GM18511 (cell line): Measurements from ENCODE around the gene PRM3.

Experiments
- ATAC-seq: cut with Tn5 transposase; IDR thresholded peaks from one replicate; pipeline ENCODE4 v1.9.1; 2021; ENCODE audit warnings: mild to moderate bottlenecking, moderate library complexity; ENCODE audit not compliant: unreplicated experiment

Gene PRM3

GRCh38 chr16:11272921-11273720, at the start of gene PRM3:
Gene PRM3, minus strand, starts transcription at chr16:11273629. Its CDS starts 34 bp downstream, at chr16:11273595.
- no peak for ATAC-seq

GRCh38 chr16:11322823-11323222, 49.4 kb upstream of the PRM3 start:
- no peak for ATAC-seq

DNA sequence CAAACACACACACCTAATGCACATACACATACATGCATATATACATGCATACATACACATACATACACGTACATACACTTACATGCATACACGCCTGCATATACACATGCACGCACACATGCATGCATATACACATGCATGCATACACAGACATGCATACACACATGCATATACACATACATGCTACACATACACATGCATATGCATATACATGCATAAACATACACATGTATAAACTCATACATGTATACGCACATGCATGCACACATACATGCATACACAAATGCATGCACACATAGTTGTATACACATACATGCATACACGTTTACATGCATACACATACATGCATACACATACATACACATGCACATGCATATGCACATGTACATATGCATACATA, 48.2 kb upstream of the PRM3 start:
- ATAC-seq: no peak

DNA sequence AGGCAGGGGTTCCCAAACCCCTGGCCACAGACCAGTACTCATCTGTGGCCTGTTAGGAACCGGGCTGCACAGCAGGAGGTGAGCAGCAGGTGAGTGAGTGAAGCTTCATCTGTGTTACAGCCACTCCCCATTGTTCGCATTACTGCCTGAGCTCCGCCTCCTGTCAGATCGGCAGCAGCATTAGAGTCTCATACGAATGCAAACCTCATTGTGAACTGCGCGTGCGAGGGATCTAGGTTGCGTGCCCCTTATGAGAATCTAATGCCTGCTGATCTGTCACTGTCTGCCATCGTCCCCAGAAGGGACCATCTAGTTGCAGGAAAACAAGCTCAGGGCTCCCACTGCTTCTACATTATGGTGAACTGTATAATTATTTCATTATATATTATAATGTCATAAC, 46.7 kb upstream of the PRM3 start:
- no peak for ATAC-seq

DNA sequence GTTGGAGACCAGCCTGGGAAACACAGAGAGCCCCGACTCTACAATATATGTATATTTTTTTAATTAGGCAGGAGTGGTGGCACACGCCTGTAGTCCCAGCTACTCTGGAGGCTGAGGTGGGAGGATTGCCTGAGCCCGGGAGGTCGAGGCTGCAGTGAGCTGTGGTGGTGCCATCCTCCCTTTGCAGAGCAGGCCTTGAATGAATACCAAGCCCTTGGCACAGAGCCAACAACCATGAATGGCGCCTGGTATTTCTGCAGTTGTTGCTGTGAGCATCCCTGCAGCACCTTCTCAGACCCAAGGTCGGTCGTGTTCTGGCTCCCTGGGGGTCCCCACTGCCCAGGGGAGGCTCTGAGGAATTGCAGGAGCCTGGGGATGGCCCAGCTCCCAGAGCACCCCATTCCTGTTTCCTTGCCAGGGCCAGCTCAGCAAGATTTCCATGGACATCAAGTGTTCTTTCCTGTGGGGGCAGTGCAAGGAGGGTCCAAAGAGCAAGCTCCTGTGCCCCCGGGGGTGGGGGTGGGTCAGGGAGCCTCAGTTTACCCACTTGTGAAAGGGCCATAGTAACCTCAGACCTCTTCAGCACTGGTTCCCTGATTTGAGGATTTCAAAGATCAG, 46.2 kb upstream of the PRM3 start:
- ATAC-seq: no peak

DNA sequence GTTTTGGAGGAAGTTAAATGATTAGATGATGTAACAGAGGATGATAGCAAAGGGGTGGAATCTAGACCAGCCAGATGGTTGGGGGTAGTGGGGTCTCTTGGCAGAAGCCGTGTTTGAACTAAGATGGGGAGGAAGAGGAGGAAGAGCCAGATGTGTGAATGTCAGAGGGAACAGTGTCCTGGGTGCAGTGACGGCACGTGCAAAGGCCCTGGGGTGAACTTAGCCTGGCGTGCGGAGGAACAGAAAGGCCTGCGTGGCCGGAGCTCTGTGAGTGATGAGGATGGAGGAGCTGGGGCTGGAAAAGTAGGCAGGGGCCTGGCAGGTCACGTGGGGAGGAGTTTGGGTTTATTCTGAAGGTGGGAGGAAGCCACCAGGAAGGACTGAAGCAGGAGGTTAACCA, 45.4 kb upstream of the PRM3 start:
- ATAC-seq: no peak

DNA sequence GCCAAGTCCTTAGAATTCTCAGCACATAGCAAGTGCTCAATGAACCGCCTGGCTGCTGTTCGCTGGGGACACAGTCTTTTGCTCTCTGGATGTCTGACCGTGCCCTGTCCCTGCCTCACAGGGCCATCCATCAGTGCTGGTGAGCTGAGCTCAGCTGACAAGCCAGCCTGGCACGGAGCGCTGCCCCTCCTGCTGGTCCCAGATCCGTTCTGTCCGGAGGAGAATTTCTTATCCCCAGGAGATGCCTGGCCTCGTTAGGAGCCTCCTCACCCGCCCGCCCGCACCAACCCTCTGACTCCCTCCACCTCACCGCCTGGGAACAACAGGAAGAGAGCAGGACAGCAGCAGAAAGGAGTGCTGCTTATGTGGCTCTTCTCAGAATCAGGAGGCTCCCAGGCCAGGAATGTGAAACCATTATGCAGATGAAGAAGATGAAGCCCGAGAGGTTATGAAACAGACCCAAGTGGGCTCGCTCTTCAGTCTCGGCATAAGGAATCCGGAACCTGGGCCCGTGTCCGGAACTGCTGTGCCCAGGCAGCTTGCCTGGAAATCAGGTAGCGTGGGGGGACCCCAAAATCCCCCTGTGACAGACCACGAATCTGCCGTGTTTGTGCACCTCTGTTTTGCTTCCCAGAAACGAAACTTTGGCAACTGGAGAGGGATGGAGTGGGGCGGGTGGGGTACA, 43.0 kb upstream of the PRM3 start:
- ATAC-seq: no peak

GRCh38 chr16:11315510-11315909, 42.1 kb upstream of the PRM3 start:
- ATAC-seq: no peak

DNA sequence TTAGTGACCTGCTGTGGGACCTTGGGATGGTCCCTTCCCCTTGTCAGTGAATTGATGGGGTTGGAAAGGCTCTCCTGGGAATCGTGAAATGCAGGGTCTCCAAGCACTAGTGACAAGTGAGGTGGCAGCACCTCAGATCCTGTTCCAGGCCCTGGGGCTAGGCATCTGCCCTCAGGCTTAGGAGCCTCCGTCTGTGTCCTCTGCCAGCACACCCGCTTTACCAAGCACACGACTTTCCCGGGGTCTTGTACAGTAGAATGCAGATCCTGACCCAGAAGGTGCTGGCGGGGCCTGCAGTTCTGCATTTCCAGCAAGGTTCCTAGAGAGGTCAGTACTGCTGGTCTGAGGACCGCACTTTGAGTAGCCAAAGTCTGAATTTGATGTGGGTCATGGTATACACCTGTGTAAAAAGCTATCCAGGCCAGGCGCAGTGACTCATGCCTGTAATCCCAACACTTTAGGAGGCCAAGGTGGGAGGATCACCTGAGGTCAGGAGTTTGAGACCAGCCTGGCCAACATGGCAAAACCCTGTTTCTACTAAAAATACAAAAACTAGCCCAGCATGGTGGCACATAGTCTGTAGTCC, 41.0 kb upstream of the PRM3 start:
- ATAC-seq: no peak

DNA sequence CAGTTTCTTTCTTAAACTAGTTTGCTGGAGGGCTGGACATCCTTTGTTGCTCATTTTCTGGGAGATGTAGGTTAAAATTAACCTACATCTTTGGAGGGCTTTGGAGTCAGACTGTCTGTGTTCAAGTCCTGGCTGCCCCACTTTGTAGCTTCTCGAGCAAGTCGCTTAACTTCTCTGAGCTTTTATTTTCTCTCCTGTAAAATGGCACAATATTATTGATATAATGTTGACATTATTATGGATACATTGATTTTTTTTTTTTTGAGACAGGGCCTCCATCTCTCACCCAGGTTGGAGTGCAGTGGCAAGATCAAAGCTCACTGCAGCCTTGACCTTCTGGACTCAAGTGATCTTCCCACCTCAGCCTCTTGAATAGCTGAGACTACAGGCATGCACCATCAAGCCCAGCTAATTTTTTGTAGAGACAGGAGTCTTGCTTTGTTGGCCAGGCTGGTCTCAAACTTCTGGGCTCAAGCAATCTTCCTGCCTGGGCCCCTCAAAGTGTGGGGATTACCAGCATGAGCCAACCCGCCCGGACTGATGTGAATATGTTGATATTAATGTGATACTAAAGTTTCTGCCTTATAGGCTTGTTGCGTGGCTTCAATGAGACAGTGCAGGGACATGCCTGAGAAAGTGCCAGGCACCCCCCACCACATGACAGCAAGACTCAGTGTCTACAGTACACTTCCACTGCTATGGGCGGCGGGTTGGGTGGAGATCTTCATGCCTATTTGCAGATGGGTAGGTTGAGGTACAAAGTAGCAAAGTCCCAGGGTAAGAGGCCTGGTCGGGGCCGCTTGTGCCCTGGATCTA, 40.3 kb upstream of the PRM3 start:
- no peak for ATAC-seq

DNA sequence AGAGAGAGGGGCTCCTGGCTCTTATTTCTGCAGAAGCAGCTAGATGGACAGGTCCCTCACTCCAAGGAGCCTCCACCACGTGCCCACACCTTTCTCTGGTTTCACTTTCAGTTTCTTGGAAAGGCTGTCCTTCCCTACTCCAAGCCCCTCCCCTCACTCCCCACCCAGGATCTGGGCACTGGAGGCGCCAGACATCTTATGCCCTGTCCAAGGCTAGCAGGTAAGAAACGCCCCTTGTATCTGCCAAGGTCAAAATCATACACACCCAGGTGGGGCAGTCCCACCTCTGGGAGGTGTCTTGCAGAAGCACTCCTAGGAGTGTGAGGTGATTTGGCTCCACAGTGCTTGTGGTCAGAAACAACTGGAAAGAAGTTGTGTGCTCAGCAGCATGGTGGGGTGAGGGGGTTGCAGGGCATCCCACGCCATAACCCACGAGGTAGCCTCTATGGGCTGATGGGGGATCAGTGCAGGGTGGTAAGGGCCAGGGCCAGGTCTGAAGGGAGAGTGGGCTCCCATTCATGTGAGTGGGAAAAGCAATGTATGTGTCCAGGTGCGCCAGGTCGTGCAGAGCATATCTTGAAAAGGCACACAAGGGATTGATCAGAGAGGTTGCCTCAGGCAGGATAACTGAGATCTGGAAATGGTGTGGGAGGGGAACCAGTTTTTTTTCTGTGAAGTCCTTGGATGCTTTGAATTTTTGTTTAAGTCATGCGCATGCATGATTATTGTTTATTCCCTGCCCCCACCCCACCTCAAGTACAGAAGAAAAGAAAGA, 39.5 kb upstream of the PRM3 start:
- ATAC-seq: no peak

DNA sequence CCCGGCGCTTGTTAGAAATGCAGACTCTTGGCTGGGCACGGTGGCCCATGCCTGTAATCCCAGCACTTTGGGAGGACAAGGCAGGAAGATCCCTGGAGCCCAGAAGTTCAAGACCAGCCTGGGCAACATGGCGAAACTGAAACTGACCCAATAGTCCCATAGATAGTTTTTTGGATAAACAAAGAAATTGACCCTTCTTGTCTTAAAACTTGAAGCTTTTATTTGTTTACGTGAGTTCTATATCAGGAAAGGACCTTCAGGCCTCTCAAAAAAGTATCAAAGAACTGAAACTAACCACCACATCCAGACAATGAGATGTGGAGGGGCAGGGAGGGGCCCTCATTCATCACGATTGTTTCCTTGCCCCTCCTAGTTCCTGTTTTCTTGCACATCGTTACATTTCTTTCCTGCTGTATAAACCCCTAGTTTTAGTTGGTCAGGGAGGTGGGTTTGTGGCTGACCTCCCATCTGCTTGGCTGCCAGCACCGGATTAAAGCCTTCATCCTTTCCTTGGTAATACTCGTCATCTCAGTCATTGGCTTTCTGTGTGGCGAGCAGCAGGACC, 37.6 kb upstream of the PRM3 start:
- ATAC-seq: peak; percentile 34

GRCh38 chr16:11310634-11310977, 37.2 kb upstream of the PRM3 start:
- no peak for ATAC-seq

GRCh38 chr16:11309895-11310633, 36.6 kb upstream of the PRM3 start:
- ATAC-seq: peak; percentile 50

DNA sequence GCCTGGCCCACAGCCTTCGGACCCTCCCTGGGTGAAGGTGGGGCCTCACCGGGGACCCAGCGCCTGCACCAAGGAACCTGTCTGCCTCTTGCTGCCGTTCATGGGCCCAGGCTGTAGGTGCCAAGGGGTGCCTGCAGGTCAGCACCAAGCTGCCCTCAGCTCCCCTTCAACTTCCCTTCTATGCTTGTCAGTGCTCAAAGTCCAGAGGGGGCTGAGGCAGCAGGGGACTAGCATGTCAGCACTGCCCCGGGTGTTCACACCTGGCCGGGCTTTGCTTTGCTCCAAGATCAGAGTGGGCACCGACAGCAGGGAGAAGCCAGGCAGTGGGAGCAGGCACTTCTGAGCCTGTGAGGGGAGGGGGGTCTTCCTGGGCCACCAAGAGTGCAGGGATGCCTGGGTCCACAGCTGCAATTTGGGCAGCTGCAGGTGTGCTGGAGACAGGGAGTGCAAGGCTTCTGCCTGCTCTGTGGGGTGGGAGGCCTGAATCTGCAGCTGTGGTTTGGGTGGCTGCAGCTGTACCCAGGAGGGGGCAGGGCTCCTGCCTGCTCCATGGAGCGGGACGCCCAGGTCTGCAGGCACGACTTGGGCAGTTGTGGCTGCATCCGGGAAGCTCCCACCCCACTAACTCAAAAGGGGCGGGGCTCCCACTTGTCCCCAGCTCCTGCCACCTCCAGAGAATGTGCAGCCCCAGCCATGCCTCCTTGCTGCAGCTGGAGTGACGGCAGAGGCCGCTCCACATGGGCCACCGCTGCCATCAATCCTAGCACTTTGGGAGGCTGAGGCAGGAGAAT, 35.3 kb upstream of the PRM3 start:
- peak; percentile 41 for ATAC-seq

DNA sequence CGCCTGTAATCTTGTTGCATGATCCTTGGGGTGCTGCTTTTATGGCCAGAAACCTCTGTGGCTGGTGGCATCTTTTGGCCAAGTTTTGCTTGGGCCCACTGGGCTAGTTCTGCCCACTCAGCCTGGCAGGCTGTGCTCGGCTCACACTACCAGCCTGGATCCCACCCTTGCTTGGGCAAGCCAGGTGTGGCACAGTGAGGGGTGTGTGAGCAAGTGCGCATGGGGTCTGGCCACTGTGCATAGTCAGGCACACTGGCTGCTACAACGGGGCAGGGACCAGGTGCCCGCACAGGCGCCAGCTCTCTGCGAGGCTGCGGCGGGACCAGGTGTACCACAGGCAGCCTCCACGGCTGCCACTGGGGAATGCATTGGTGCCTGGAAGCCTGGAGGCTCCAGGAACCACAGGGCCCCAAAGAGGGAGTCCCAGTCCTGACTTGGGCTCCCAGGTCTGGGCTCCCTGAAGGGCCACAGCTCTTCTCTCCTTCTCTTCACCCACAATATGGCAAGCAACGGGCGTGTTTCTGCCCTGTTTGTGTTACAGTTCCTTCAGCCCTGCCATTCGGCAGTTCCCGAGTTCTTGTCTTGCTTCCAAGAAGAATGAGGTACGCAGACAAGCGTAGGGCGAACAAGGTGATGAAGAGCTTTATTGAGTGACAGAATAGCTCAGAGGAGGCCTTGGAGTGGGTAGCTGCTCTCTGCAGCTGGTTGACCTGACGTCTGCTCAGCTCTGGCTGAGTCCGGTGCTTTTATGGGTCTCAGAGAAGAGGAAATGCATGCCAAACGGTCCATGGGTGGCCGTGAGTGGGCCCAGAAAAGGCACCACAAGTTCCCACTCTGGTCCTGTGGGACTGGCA, 34.4 kb upstream of the PRM3 start:
- ATAC-seq: no peak

DNA sequence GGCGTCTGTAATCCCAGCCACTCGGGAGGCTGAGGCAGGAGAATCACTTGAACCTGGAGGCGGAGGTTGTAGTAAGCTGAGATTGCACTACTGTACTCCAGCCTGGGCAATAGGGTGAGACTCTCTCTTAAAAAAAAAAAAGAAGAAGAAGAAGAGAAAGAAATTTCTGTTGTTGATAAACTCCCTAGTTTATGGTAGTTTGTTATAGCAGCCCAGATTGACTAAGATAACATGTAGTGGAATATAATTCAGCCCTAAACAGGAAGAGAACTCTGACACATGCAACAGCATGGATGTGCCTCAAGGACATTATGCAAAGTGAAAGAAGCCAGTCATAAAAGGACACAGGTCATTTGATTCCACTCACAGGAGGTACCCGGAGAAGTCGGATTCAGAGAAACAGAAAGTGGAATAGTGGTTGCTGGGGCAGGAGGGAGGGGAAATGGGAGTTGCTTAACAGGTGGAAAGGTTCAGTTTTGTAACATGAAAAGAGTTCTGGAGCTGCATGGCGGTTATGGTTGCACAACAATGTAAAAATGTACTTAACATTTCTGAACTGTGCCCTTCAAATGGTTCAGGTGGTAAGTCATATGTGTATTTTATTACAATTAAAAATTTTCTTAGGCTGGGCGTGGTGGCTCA, 33.7 kb upstream of the PRM3 start:
- no peak for ATAC-seq
